A673 (cell line): Measurements from ENCODE around the gene TNFRSF18.

Experiments used
- CTCF ChIP-seq: fragments of 300-800, 200-600 bp; sonication (generic); conservative IDR thresholded peaks from 2 replicates; pipeline ENCODE4 v1.5.1; 2017; ENCODE audit warnings: low read depth, mild to moderate bottlenecking, antibody characterized with exemption, low read length, moderate library complexity, mixed read lengths
- EZH2 ChIP-seq: fragments of 200-600 bp; sonication (generic); IDR thresholded peaks from 2 replicates; pipeline ENCODE4 v1.6.1; 2017; ENCODE audit warnings: borderline replicate concordance, low read depth, mild to moderate bottlenecking, mixed read lengths, antibody characterized with exemption, low read length; ENCODE audit not compliant: poor library complexity, severe bottlenecking

- TF ChIP-seq CTCF (no peak), EZH2 (no peak)
Measured at GRCh38 chr1:1244192-1244811, 37.9 kb upstream of the TNFRSF18 start.
